Inferior parietal cortex (tissue), 1 donor: ENCODE data around the gene OR5H15.
"Not testable (repeated sequence)": the region's sequence is repeated elsewhere in the genome, so short reads cannot be mapped to it uniquely, and the experiment has no call there.

Source experiments
- DNase-seq: peaks from one replicate; pipeline ENCODE4 v3.0.0-alpha.2; 2016; ENCODE audit errors: extremely low spot score

OR5H15 gene

GRCh38 chr3:98166396-98166795 is at the start of gene OR5H15:
OR5H15 (plus strand) TSS chr3:98166696; CDS start chr3:98168700, 2,004 bp downstream.
- no peak for DNase-seq

GRCh38 chr3:98130421-98130820 is 36.1 kb upstream of the OR5H15 start, which contains the start of gene OR5H1:
OR5H1 (plus strand) TSS chr3:98130721; CDS start chr3:98132698, 1,977 bp downstream.
- no peak for DNase-seq

- DNase-seq: no peak
These were observed 29.9 kb upstream of the OR5H15 start for GRCh38 chr3:98136631-98137030.

GRCh38 chr3:98137826-98138557 is 28.5 kb upstream of the OR5H15 start:
- DNase-seq: not testable (repeated sequence)

- DNase-seq: no peak
These were observed 26.0 kb upstream of the OR5H15 start for GRCh38 chr3:98140531-98140930.

GRCh38 chr3:98147179-98147578 is 19.3 kb upstream of the OR5H15 start, which contains the start of gene OR5H14:
OR5H14 (plus strand) TSS chr3:98147479; CDS start chr3:98149386, 1,907 bp downstream.
- DNase-seq: no peak

- no peak for DNase-seq
These were observed 17.7 kb upstream of the OR5H15 start for GRCh38 chr3:98148751-98149150.

GRCh38 chr3:98149456-98149855 is 17.0 kb upstream of the OR5H15 start:
- DNase-seq: not testable (repeated sequence)

- no peak for DNase-seq
These were observed 15.3 kb upstream of the OR5H15 start for GRCh38 chr3:98151241-98151640.

- no peak for DNase-seq
These were observed 4.6 kb downstream of the OR5H15 start for GRCh38 chr3:98171071-98171470.

GRCh38 chr3:98172621-98173020 is 6.1 kb downstream of the OR5H15 start:
- no peak for DNase-seq

- DNase-seq: no peak
These were observed 13.9 kb downstream of the OR5H15 start for GRCh38 chr3:98180319-98180890.

GRCh38 chr3:98182196-98182595 is 15.7 kb downstream of the OR5H15 start:
- no peak for DNase-seq

- no peak for DNase-seq
These were observed 18.7 kb downstream of the OR5H15 start for GRCh38 chr3:98185180-98185579.

- peak; percentile 9 for DNase-seq
These were observed 22.0 kb downstream of the OR5H15 start for GRCh38 chr3:98188545-98188944.

- not testable (repeated sequence) for DNase-seq
These were observed 24.4 kb downstream of the OR5H15 start for GRCh38 chr3:98190911-98191310.

- DNase-seq: not testable (repeated sequence)
These were observed 29.8 kb downstream of the OR5H15 start for GRCh38 chr3:98196293-98196692.

GRCh38 chr3:98199020-98199419 is 32.5 kb downstream of the OR5H15 start:
- DNase-seq: no peak

GRCh38 chr3:98209244-98209643 is 42.7 kb downstream of the OR5H15 start:
- DNase-seq: no peak

GRCh38 chr3:98213276-98213675 is 46.8 kb downstream of the OR5H15 start:
- DNase-seq: no peak

- DNase-seq: no peak
These were observed 48.6 kb downstream of the OR5H15 start for GRCh38 chr3:98215051-98215450.
